Measurements from ENCODE around the gene OR4K1. TPM values are rescaled to one million over a fixed set of nuclear protein-coding genes. Genes with fewer than 3 reads are reported as not detected.

Gene OR4K1
- total RNA-seq, 1 donor from 2014 or later: not detected

DNA sequence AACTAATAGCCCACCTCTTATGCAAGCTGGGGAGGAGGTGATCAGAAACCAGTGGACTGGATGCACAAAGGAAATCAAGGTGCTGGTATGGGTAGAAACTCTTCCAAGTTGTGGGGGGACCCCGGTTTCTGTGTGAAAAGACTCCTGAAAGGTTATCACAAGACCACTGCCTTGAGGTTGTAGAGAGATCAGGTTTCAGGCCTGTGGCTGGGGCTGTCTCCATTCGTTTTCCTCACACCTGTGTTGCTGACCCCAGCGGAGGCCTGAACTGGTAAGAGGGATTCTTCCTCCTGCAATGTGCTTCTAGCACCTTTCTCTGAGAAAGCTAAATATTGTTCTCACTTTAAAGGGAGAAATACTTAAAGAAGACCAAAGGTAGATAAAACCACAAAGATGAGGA is 19.6 kb upstream of the OR4K1 start:
- TF ChIP-seq, protein P1, sequence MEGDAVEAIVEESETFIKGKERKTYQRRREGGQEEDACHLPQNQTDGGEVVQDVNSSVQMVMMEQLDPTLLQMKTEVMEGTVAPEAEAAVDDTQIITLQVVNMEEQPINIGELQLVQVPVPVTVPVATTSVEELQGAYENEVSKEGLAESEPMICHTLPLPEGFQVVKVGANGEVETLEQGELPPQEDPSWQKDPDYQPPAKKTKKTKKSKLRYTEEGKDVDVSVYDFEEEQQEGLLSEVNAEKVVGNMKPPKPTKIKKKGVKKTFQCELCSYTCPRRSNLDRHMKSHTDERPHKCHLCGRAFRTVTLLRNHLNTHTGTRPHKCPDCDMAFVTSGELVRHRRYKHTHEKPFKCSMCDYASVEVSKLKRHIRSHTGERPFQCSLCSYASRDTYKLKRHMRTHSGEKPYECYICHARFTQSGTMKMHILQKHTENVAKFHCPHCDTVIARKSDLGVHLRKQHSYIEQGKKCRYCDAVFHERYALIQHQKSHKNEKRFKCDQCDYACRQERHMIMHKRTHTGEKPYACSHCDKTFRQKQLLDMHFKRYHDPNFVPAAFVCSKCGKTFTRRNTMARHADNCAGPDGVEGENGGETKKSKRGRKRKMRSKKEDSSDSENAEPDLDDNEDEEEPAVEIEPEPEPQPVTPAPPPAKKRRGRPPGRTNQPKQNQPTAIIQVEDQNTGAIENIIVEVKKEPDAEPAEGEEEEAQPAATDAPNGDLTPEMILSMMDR (IDR thresholded peaks at IDR 0.05; ENCODE audit: unreplicated experiment): no peak
- H3K27ac Mint-ChIP-seq (ENCODE audit: unreplicated experiment): no peak overlapping the region
- H3K36me3 Mint-ChIP-seq (ENCODE audit: low read depth, unreplicated experiment): no peaks in the 10 kb centered on the region
- H3K4me1 Mint-ChIP-seq (ENCODE audit: unreplicated experiment): no peaks in the 10 kb centered on the region
- no peaks in the 10 kb centered on the region for H3K27me3 Mint-ChIP-seq (ENCODE audit: unreplicated experiment)
- no peak overlapping the region for H3K4me3 Mint-ChIP-seq (ENCODE audit: unreplicated experiment)
- DNase-seq (ENCODE audit: low spot score): no peak
- H3K9me3 Mint-ChIP-seq (ENCODE audit: unreplicated experiment): peaks cover 28% of the 10 kb centered on the region

DNA sequence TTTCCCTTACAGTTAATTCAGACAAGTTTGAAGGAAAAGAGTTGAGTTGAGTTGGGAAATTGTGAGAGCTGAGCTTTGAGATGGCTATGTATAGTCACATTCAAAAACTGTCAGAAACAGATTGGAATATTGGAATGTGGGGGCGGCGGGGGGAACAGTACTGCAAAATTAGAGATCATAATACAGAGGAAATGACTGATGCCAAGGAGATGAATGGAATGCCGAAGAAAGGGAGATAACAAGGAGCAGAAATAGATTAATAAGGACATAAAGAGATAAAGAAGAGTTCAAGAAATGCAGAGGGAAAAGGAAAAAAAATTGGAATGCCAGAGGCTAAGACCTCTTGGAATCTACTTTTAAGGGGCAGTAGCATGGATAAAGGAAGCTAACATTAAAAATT is 13.5 kb upstream of the OR4K1 start:
- H3K27ac Mint-ChIP-seq (ENCODE audit: unreplicated experiment): no peak overlapping the region
- no peaks in the 10 kb centered on the region for H3K4me1 Mint-ChIP-seq (ENCODE audit: unreplicated experiment)
- no peak overlapping the region for H3K4me3 Mint-ChIP-seq (ENCODE audit: unreplicated experiment)

DNA sequence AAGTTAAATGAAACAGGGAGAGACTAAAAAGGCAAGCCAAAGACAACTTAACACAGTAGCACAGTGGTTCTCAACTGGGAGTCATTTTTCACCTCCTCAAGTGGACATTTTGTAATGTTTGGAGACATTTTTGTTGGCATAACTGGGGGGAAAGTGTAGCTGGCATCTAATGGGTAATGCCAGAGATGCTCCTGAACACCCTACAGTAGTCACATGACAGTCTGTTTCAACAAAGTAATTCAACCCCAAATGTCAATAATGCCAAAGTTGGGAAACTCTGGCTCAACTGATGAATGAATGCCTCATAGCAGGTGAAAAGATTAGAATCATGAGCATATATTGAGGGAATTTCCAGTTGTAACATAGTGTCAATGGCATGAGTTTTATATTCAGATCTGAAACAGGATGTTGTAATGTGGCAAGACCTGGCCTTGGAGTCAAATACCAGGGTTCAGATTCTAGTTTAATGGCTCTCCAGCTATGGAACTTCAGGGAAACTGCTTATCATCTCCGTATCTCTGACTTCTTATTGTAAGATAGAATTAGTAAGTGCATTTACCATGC is 12.7 kb upstream of the OR4K1 start:
- H3K4me3 Mint-ChIP-seq (ENCODE audit: unreplicated experiment): no peak overlapping the region
- H3K4me1 Mint-ChIP-seq (ENCODE audit: unreplicated experiment): no peaks in the 10 kb centered on the region

More for the DNA sequence above, 13.5 kb upstream of the OR4K1 start:
- Mint-ChIP-seq H3K36me3 (ENCODE audit: low read depth, unreplicated experiment) (no peaks in the 10 kb centered on the region), H3K9me3 (ENCODE audit: unreplicated experiment) (peaks cover 5% of the 10 kb centered on the region), H3K27me3 (ENCODE audit: unreplicated experiment) (no peaks in the 10 kb centered on the region)
- TF ChIP-seq, protein P1 (IDR thresholded peaks at IDR 0.05; ENCODE audit: unreplicated experiment): no peak
- no peak for DNase-seq (ENCODE audit: low spot score)

DNA sequence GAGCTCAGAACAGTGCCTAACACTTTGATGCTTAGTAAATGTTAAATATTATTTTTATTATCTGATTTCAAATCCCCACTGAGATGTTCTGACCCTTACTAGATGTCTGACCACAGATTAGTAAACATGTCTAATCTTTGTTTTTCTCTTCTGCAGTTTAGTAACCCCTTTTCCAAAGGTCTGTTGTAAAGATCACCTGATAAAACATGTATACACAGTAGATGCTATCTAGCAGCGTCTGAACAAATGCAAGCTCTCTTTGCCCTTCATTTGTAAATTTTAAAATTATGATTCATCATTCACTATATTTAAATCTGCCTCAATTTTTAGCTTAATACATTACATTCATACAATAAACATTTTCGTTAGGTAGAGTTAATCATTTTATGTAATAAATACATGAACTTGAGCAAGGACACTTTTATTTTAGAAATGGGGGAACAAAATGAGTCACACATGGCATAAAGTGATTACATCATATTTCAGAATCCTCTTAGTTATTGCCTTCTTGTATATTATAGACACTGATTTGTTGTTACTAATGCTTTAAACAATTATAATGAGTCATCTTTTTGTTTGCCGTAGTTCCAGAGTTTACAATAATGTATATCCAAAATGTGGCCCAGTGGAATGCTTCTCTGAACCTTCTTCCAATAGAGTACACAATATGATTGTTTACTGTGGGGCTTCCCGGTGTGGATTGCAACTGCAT is 12.0 kb upstream of the OR4K1 start:
- no peak for DNase-seq (ENCODE audit: low spot score)
- TF ChIP-seq, protein P1 (IDR thresholded peaks at IDR 0.05; ENCODE audit: unreplicated experiment): no peak
- Mint-ChIP-seq H3K36me3 (ENCODE audit: low read depth, unreplicated experiment) (no peaks in the 10 kb centered on the region), H3K27ac (ENCODE audit: unreplicated experiment) (no peak overlapping the region), H3K9me3 (ENCODE audit: unreplicated experiment) (no peaks in the 10 kb centered on the region), H3K4me1 (ENCODE audit: unreplicated experiment) (no peaks in the 10 kb centered on the region), H3K4me3 (ENCODE audit: unreplicated experiment) (no peak overlapping the region), H3K27me3 (ENCODE audit: unreplicated experiment) (no peaks in the 10 kb centered on the region)

More for the DNA sequence above, 12.7 kb upstream of the OR4K1 start:
- Mint-ChIP-seq H3K36me3 (ENCODE audit: low read depth, unreplicated experiment) (no peaks in the 10 kb centered on the region), H3K27ac (ENCODE audit: unreplicated experiment) (no peak overlapping the region), H3K27me3 (ENCODE audit: unreplicated experiment) (no peaks in the 10 kb centered on the region), H3K9me3 (ENCODE audit: unreplicated experiment) (peaks cover 4% of the 10 kb centered on the region)
- TF ChIP-seq, protein P1 (IDR thresholded peaks at IDR 0.05; ENCODE audit: unreplicated experiment): no peak
- no peak for DNase-seq (ENCODE audit: low spot score)

DNA sequence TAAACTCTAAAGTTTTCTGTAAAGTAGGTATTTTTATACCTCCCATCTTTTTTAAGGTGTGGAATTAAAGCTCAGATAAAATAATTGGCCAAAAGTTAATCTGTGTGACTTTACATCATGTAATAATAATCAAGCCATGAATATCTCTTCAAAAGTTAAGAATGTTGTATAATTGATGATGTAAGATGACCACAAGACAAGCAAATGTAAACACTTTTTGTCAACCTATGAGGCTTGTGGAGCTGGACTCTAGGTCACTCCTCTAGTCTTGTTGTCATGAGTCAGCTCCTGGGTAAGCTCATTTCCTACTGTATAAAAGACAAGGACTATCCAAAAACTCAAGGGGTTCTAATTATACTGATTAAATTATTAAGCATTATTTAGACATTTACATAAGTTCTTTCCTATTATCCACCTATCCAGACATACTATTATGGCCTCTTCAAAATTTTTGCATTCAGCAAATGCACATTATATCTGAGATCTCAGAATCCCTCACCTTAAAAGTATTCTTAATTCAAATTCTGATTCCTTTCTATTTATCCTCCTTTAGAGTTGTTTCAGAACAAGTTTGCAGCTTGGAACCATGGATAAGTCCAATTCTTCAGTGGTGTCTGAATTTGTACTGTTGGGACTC is 10.6 kb upstream of the OR4K1 start, which contains the start of gene OR4K5:
Gene OR4K5, plus strand, starts transcription at position 587 of the 637 bp plus-strand sequence. Its CDS starts 0 bp downstream, at position 587.
- H3K36me3 Mint-ChIP-seq (ENCODE audit: low read depth, unreplicated experiment): no peaks in the 10 kb centered on the region
- H3K27me3 Mint-ChIP-seq (ENCODE audit: unreplicated experiment): peaks cover 2% of the 10 kb centered on the region
- no peak for DNase-seq (ENCODE audit: low spot score)
- TF ChIP-seq, protein P1 (IDR thresholded peaks at IDR 0.05; ENCODE audit: unreplicated experiment): no peak
- H3K4me3 Mint-ChIP-seq (ENCODE audit: unreplicated experiment): no peak within 1 kb of the TSS
- H3K4me1 Mint-ChIP-seq (ENCODE audit: unreplicated experiment): no peaks in the 10 kb centered on the region
- H3K9me3 Mint-ChIP-seq (ENCODE audit: unreplicated experiment): peaks cover 4% of the 10 kb centered on the region
- no peak within 1 kb of the TSS for H3K27ac Mint-ChIP-seq (ENCODE audit: unreplicated experiment)
